BLaER1 treated with 17β-estradiol and CSF1 and Interleukin-3, amounts not matched to agents 10 nM and 100 nM (cell line): ENCODE data around the gene ANKRD39.
A peak's percentile ranks its signal among the peaks of the same experiment; 100 is the strongest.

Experiments used
- H3K27ac ChIP-seq, 11 experiments: shearing (Covaris generic); formaldehyde crosslinking; 2 replicates each; pipeline ENCODE4 v1.8.1; 2022
- H3K27me3 ChIP-seq, 11 experiments: shearing (Covaris generic); formaldehyde crosslinking; 2 replicates each; pipeline ENCODE4 v1.8.1; 2022
- H3K36me3 ChIP-seq, 11 experiments: shearing (Covaris generic); formaldehyde crosslinking; 2 replicates each; pipeline ENCODE4 v1.8.1; 2022
- H3K4me1 ChIP-seq, 10 experiments: shearing (Covaris generic); formaldehyde crosslinking; 2 replicates each; pipeline ENCODE4 v1.8.1; 2022
- H3K4me2 ChIP-seq, 11 experiments: shearing (Covaris generic); formaldehyde crosslinking; 2 replicates each; pipeline ENCODE4 v1.8.1; 2022
- H3K4me3 ChIP-seq, 10 experiments: shearing (Covaris generic); formaldehyde crosslinking; 2 replicates each; pipeline ENCODE4 v1.8.1; 2022
- H3K9ac ChIP-seq, 11 experiments: shearing (Covaris generic); formaldehyde crosslinking; 2 replicates each; pipeline ENCODE4 v1.8.1; 2022
- H3K9me3 ChIP-seq, 11 experiments: shearing (Covaris generic); formaldehyde crosslinking; replicated peaks in 1 of 11; 2 replicates each; pipeline ENCODE4 v1.8.1; 2022
- H4K20me1 ChIP-seq, 11 experiments: shearing (Covaris generic); formaldehyde crosslinking; 2 replicates each; pipeline ENCODE4 v1.8.1; 2022
- Cebpa-rat ChIP-seq, 11 experiments: shearing (Covaris generic); IDR thresholded peaks; 2 replicates each; pipeline ENCODE4 v1.8.1; 2022

The ANKRD39 gene

GRCh38 chr2:96897491-96898134 is 39.8 kb upstream of the ANKRD39 start:
- H3K27ac ChIP-seq, result no peak overlapping the region
- H3K4me1 ChIP-seq, result peaks cover 17 to 68% (median 60%) of the 10 kb centered on the region in 10 experiments
- TF ChIP-seq Cebpa-rat (IDR thresholded peaks at IDR 0.05), result no peak
- no peaks in the 10 kb centered on the region for H3K36me3 ChIP-seq
- peaks cover 0 to 11% (median 0%) of the 10 kb centered on the region in 11 experiments; a peak in 2 of 22 replicates for H3K27me3 ChIP-seq
- no peaks in the 10 kb centered on the region for H3K9me3 ChIP-seq
- peak overlapping the region in 5 of 11 experiments; percentile 18 to 53 (median 29); a peak in 6 of 22 replicates for H3K4me2 ChIP-seq
- no peak overlapping the region for H3K4me3 ChIP-seq
- H3K9ac ChIP-seq, result no peak overlapping the region
- peaks cover 0 to 24% (median 0%) of the 10 kb centered on the region in 11 experiments; a peak in 1 of 22 replicates for H4K20me1 ChIP-seq

GRCh38 chr2:96895746-96896651 is 38.2 kb upstream of the ANKRD39 start:
- Histone ChIP-seq H3K9me3 (no peaks in the 10 kb centered on the region), H3K36me3 (no peaks in the 10 kb centered on the region), H3K4me3 (no peak overlapping the region), H4K20me1 (peaks cover 0 to 24% (median 0%) of the 10 kb centered on the region in 11 experiments; a peak in 2 of 22 replicates), H3K4me2 (peak overlapping the region in 8 of 11 experiments; percentile 35 to 66 (median 58); a peak in 15 of 22 replicates), H3K27ac (peak overlapping the region in 3 of 11 experiments; percentile 6 to 34 (median 17); a peak in 4 of 22 replicates), H3K27me3 (peaks cover 0 to 21% (median 0%) of the 10 kb centered on the region in 11 experiments; a peak in 4 of 22 replicates), H3K4me1 (peaks cover 32 to 84% (median 76%) of the 10 kb centered on the region in 10 experiments), H3K9ac (peak overlapping the region in 3 of 11 experiments; percentile 23 to 26 (median 24); a peak in 1 of 22 replicates)
- no peak for TF ChIP-seq Cebpa-rat (IDR thresholded peaks at IDR 0.05)

GRCh38 chr2:96895032-96895745 is 37.4 kb upstream of the ANKRD39 start:
- TF ChIP-seq Cebpa-rat (IDR thresholded peaks at IDR 0.05), result no peak
- H3K4me3 ChIP-seq, result no peak overlapping the region
- peak overlapping the region in 8 of 11 experiments; percentile 35 to 66 (median 58); a peak in 15 of 22 replicates for H3K4me2 ChIP-seq
- H3K9ac ChIP-seq, result peak overlapping the region in 2 of 11 experiments; percentile 24 to 26; a peak in 1 of 22 replicates
- peaks cover 0 to 29% (median 0%) of the 10 kb centered on the region in 11 experiments; a peak in 4 of 22 replicates for H3K27me3 ChIP-seq
- H3K36me3 ChIP-seq, result no peaks in the 10 kb centered on the region
- peak overlapping the region in 3 of 11 experiments; percentile 6 to 34 (median 17); a peak in 3 of 22 replicates for H3K27ac ChIP-seq
- peaks cover 32 to 85% (median 79%) of the 10 kb centered on the region in 10 experiments for H3K4me1 ChIP-seq
- H3K9me3 ChIP-seq, result no peaks in the 10 kb centered on the region
- H4K20me1 ChIP-seq, result peaks cover 0 to 24% (median 0%) of the 10 kb centered on the region in 11 experiments; a peak in 2 of 22 replicates

GRCh38 chr2:96894151-96894531 is 36.3 kb upstream of the ANKRD39 start:
- H3K9me3 ChIP-seq, result no peaks in the 10 kb centered on the region
- no peak overlapping the region for H3K4me2 ChIP-seq
- no peak overlapping the region for H3K9ac ChIP-seq
- no peaks in the 10 kb centered on the region for H3K36me3 ChIP-seq
- no peak overlapping the region for H3K27ac ChIP-seq
- H3K4me3 ChIP-seq, result no peak overlapping the region
- peaks cover 0 to 25% (median 0%) of the 10 kb centered on the region in 11 experiments; a peak in 2 of 22 replicates for H4K20me1 ChIP-seq
- peaks cover 23 to 77% (median 71%) of the 10 kb centered on the region in 10 experiments for H3K4me1 ChIP-seq
- peaks cover 0 to 30% (median 0%) of the 10 kb centered on the region in 11 experiments; a peak in 4 of 22 replicates for H3K27me3 ChIP-seq
- no peak for TF ChIP-seq Cebpa-rat (IDR thresholded peaks at IDR 0.05)

- Histone ChIP-seq H3K4me1 (peaks cover 23 to 77% (median 71%) of the 10 kb centered on the region in 10 experiments), H3K9ac (no peak overlapping the region), H3K4me2 (peak overlapping the region in 8 of 11 experiments; percentile 52 to 78 (median 68); a peak in 15 of 22 replicates), H3K27me3 (peaks cover 0 to 35% (median 0%) of the 10 kb centered on the region in 11 experiments; a peak in 4 of 22 replicates), H3K4me3 (no peak overlapping the region), H3K9me3 (no peaks in the 10 kb centered on the region), H3K36me3 (no peaks in the 10 kb centered on the region), H4K20me1 (peaks cover 0 to 31% (median 0%) of the 10 kb centered on the region in 11 experiments; a peak in 5 of 22 replicates), H3K27ac (no peak overlapping the region)
- TF ChIP-seq Cebpa-rat (IDR thresholded peaks at IDR 0.05), result no peak
These were observed 35.7 kb upstream of the ANKRD39 start for GRCh38 chr2:96893289-96894150.

GRCh38 chr2:96891591-96892333 is 33.9 kb upstream of the ANKRD39 start:
- Histone ChIP-seq H4K20me1 (peaks cover 0 to 34% (median 0%) of the 10 kb centered on the region in 11 experiments; a peak in 5 of 22 replicates), H3K4me1 (peaks cover 38 to 79% (median 74%) of the 10 kb centered on the region in 10 experiments), H3K27ac (peak overlapping the region in 3 of 11 experiments; percentile 8 to 15 (median 14); a peak in 3 of 22 replicates), H3K9me3 (no peaks in the 10 kb centered on the region), H3K4me3 (no peak overlapping the region), H3K9ac (no peak overlapping the region; a peak in 1 of 22 replicates), H3K27me3 (peaks cover 0 to 35% (median 0%) of the 10 kb centered on the region in 11 experiments; a peak in 4 of 22 replicates), H3K4me2 (peak overlapping the region; percentile 52 to 78 (median 62)), H3K36me3 (no peaks in the 10 kb centered on the region)
- TF ChIP-seq Cebpa-rat (IDR thresholded peaks at IDR 0.05), result no peak
